ENCODE measurements around the gene PAPPA2. TPM values are rescaled to one million over a fixed set of nuclear protein-coding genes. Genes with fewer than 3 reads are reported as not detected.

PAPPA2 gene
- total RNA-seq, 3 donors from 2014 or later = 1.2 to 3.9 (median 2.6) TPM

GRCh38 chr1:176789571-176790090 is 326.7 kb downstream of the PAPPA2 start:
- Histone ChIP-seq H3K9me3 (no peaks in the 10 kb centered on the region), H3K4me3 (no peak overlapping the region), H3K36me3 (no peaks in the 10 kb centered on the region), H3K27ac (no peak overlapping the region), H3K4me1 (no peaks in the 10 kb centered on the region), H3K27me3 (no peaks in the 10 kb centered on the region)
- DNase-seq (ENCODE audit: low spot score in 2 of 2) = no peak
- no peak for TF ChIP-seq POLR2A (IDR thresholded peaks at IDR 0.05)
- TF ChIP-seq POLR2AphosphoS5 (IDR thresholded peaks at IDR 0.05) = no peak
- TF ChIP-seq CTCF (IDR thresholded peaks at IDR 0.05) = no peak
- intact Hi-C loops (cut with DNase I; ENCODE audit: low total_unique reads) = no loop called here

- Histone ChIP-seq H3K27ac (no peak overlapping the region), H3K4me3 (no peak overlapping the region), H3K9me3 (no peaks in the 10 kb centered on the region), H3K27me3 (no peaks in the 10 kb centered on the region), H3K36me3 (no peaks in the 10 kb centered on the region), H3K4me1 (no peaks in the 10 kb centered on the region)
- no peak for TF ChIP-seq POLR2A (IDR thresholded peaks at IDR 0.05)
- no peak for TF ChIP-seq CTCF (IDR thresholded peaks at IDR 0.05)
- no peak for TF ChIP-seq POLR2AphosphoS5 (IDR thresholded peaks at IDR 0.05)
- intact Hi-C loops (cut with DNase I; ENCODE audit: low total_unique reads) = no loop called here
- DNase-seq (ENCODE audit: low spot score in 2 of 2) = no peak
Measured at GRCh38 chr1:176790786-176791185, 327.8 kb downstream of the PAPPA2 start.

- Histone ChIP-seq H3K4me3 (no peak overlapping the region), H3K4me1 (no peaks in the 10 kb centered on the region), H3K27me3 (no peaks in the 10 kb centered on the region), H3K36me3 (no peaks in the 10 kb centered on the region), H3K9me3 (no peaks in the 10 kb centered on the region), H3K27ac (no peak overlapping the region)
- no peak for DNase-seq (ENCODE audit: low spot score in 2 of 2)
- intact Hi-C loops (cut with DNase I; ENCODE audit: low total_unique reads) = no loop called here
- TF ChIP-seq CTCF (IDR thresholded peaks at IDR 0.05) (no peak), POLR2A (IDR thresholded peaks at IDR 0.05) (no peak), POLR2AphosphoS5 (IDR thresholded peaks at IDR 0.05) (no peak)
Measured at GRCh38 chr1:176791906-176792305, 328.9 kb downstream of the PAPPA2 start.

GRCh38 chr1:176794897-176795508 is 332.0 kb downstream of the PAPPA2 start:
- no peaks in the 10 kb centered on the region for H3K4me1 ChIP-seq

More at GRCh38 chr1:176794897-176795508, 332.0 kb downstream of the PAPPA2 start:
- intact Hi-C loops (cut with DNase I; ENCODE audit: low total_unique reads) = no loop called here
- H3K27me3 ChIP-seq = no peaks in the 10 kb centered on the region
- no peak for TF ChIP-seq CTCF (IDR thresholded peaks at IDR 0.05)
- no peak for TF ChIP-seq POLR2A (IDR thresholded peaks at IDR 0.05)
- no peak for TF ChIP-seq POLR2AphosphoS5 (IDR thresholded peaks at IDR 0.05)
- no peaks in the 10 kb centered on the region for H3K36me3 ChIP-seq
- no peak overlapping the region for H3K4me3 ChIP-seq
- H3K27ac ChIP-seq = no peak overlapping the region
- H3K9me3 ChIP-seq = no peaks in the 10 kb centered on the region
- DNase-seq (ENCODE audit: low spot score in 2 of 2) = no peak

Data from breast epithelium (tissue), 4 donors.